HepG2 (cell line): Measurements from ENCODE around the gene TACC3. TPM values are rescaled to one million over a fixed set of nuclear protein-coding genes. Genes with fewer than 3 reads are reported as not detected.

Experiments
- CHD4 ChIP-seq: fragments of 200-600 bp; sonication (generic); IDR thresholded peaks from 2 replicates; pipeline ENCODE4 v1.7.0; 2017; ENCODE audit warnings: mild to moderate bottlenecking, low read length, borderline replicate concordance
- ERF ChIP-seq: IDR thresholded peaks from 2 replicates; pipeline ENCODE4 v1.6.1; 2018; ENCODE audit warnings: missing biosample characterization, missing genetic modification reagents
- KLF16 ChIP-seq, 2 experiments: sonication (generic) in 1 of 2; formaldehyde crosslinking in 1 of 2; IDR thresholded peaks; 2 replicates each; pipeline versions ENCODE4 v1.6.1 to v1.8.0; 2016 to 2023; ENCODE audit warnings: missing genetic modification reagents in 2 of 2, missing compliant biosample characterization in 1 of 2
- MEIS2 ChIP-seq: sonication (generic); formaldehyde crosslinking; IDR thresholded peaks from 2 replicates; pipeline ENCODE4 v1.9.0; 2021; ENCODE audit warnings: mild to moderate bottlenecking, missing genetic modification reagents
- MTF2 ChIP-seq: sonication (generic); formaldehyde crosslinking; IDR thresholded peaks from 2 replicates; pipeline ENCODE4 v1.5.0; 2020; ENCODE audit warnings: missing genetic modification reagents, borderline replicate concordance
- PITX1 ChIP-seq: sonication (generic); formaldehyde crosslinking; IDR thresholded peaks from 2 replicates; pipeline ENCODE4 v1.5.1; 2020; ENCODE audit warnings: mild to moderate bottlenecking, missing genetic modification reagents
- SMAD9 ChIP-seq: sonication (generic); formaldehyde crosslinking; IDR thresholded peaks from 2 replicates; pipeline ENCODE4 v1.5.1; 2020; ENCODE audit warnings: mild to moderate bottlenecking, missing genetic modification reagents
- SRSF1 ChIP-seq: fragments of 200-400 bp; formaldehyde crosslinking; optimal IDR thresholded peaks from 2 replicates; pipeline ENCODE3; 2017; ENCODE audit warnings: mild to moderate bottlenecking, low read depth, low read length, moderate library complexity
- TAF1 ChIP-seq: sonication (generic); formaldehyde crosslinking; IDR thresholded peaks from 2 replicates; pipeline ENCODE4 v1.4.0; 2020; ENCODE audit warnings: missing genetic modification reagents
- TBX2 ChIP-seq: sonication (generic); formaldehyde crosslinking; IDR thresholded peaks from 2 replicates; pipeline ENCODE4 v1.5.0; 2020; ENCODE audit warnings: missing genetic modification reagents, mild to moderate bottlenecking, borderline replicate concordance
- THAP11 ChIP-seq: IDR thresholded peaks from 2 replicates; pipeline ENCODE4 v1.6.1; 2016; ENCODE audit warnings: missing biosample characterization, missing genetic modification reagents
- ZFP36 ChIP-seq: fragments of 150-350 bp; IDR thresholded peaks from 2 replicates; pipeline ENCODE4 v1.6.1; 2018; ENCODE audit warnings: borderline replicate concordance, low read length, low read depth; ENCODE audit not compliant: partially characterized antibody
- ZNF367 ChIP-seq: sonication (generic); formaldehyde crosslinking; IDR thresholded peaks from 2 replicates; pipeline ENCODE4 v1.4.0; 2020; ENCODE audit warnings: missing genetic modification reagents, borderline replicate concordance
- ZNF530 ChIP-seq: sonication (generic); formaldehyde crosslinking; IDR thresholded peaks from 2 replicates; pipeline ENCODE4 v1.5.0; 2020; ENCODE audit warnings: low read depth, mild to moderate bottlenecking, missing genetic modification reagents
- ZNF549 ChIP-seq: sonication (generic); formaldehyde crosslinking; IDR thresholded peaks from 2 replicates; pipeline ENCODE4 v1.5.0; 2020; ENCODE audit warnings: missing genetic modification reagents
- ZNF83 ChIP-seq: sonication (generic); formaldehyde crosslinking; IDR thresholded peaks from 2 replicates; pipeline ENCODE4 v1.4.0; 2020; ENCODE audit warnings: missing genetic modification reagents, mild to moderate bottlenecking, borderline replicate concordance
- ZSCAN31 ChIP-seq: sonication (generic); formaldehyde crosslinking; IDR thresholded peaks from 2 replicates; pipeline ENCODE4 v1.5.0; 2020; ENCODE audit warnings: low read depth, mild to moderate bottlenecking, missing genetic modification reagents
- polyA plus RNA-seq, 8 experiments: library from polyadenylated mRNA; depleted of rRNA in 3 of 8; stranded (reverse) in 7 of 8; unstranded in 1 of 8; fragments of >200 nt; fragmentation: Illumina TruSeq in 4 of 8; extraction: Trizol in 4 of 8; gene quantifications; 2 replicates each; pipeline versions ENCODE4 v1.2.1 to v1.2.3, GENCODE V29; 2011 to 2016; ENCODE audit warnings: low read depth in 4 of 8, missing spikeins in 1 of 8, mixed read lengths in 1 of 8; ENCODE audit not compliant: insufficient read depth in 1 of 8
- total RNA-seq, 5 experiments: library from RNA; depleted of rRNA; stranded (reverse); fragments of >200 nt; fragmentation: Illumina TruSeq; extraction: Trizol; gene quantifications; 2 replicates each; pipeline ENCODE4 v1.2.3, GENCODE V29; 2016; ENCODE audit warnings: low read depth in 1 of 5
- TF ChIP-seq, protein P1 (sequence below): sonication (generic); formaldehyde crosslinking; IDR thresholded peaks from 2 replicates; pipeline ENCODE4 v1.8.1; 2023; ENCODE audit warnings: missing genetic modification reagents, inconsistent platforms, borderline replicate concordance
- TF ChIP-seq, protein P2 (sequence below): sonication (generic); formaldehyde crosslinking; IDR thresholded peaks from 2 replicates; pipeline ENCODE4 v1.8.1; 2023; ENCODE audit warnings: mild to moderate bottlenecking, missing genetic modification reagents, borderline replicate concordance
- TF ChIP-seq, protein P3 (sequence below): sonication (generic); formaldehyde crosslinking; IDR thresholded peaks from 2 replicates; pipeline ENCODE4 v1.4.0; 2020; ENCODE audit warnings: missing genetic modification reagents
- TF ChIP-seq, protein P4 (sequence below): sonication (generic); formaldehyde crosslinking; IDR thresholded peaks from 2 replicates; pipeline ENCODE4 v1.4.0; 2020; ENCODE audit warnings: missing genetic modification reagents
- TF ChIP-seq, protein P5 (sequence below): sonication (generic); formaldehyde crosslinking; IDR thresholded peaks from 2 replicates; pipeline ENCODE4 v1.8.1; 2023; ENCODE audit warnings: mild to moderate bottlenecking, missing genetic modification reagents

The TACC3 gene
- total and polyA plus RNA-seq, 2 of the 13 experiments (the other 11 are each of a cell fraction or from before 2014, with no cell fraction given): 20.3 to 21.2 TPM

DNA sequence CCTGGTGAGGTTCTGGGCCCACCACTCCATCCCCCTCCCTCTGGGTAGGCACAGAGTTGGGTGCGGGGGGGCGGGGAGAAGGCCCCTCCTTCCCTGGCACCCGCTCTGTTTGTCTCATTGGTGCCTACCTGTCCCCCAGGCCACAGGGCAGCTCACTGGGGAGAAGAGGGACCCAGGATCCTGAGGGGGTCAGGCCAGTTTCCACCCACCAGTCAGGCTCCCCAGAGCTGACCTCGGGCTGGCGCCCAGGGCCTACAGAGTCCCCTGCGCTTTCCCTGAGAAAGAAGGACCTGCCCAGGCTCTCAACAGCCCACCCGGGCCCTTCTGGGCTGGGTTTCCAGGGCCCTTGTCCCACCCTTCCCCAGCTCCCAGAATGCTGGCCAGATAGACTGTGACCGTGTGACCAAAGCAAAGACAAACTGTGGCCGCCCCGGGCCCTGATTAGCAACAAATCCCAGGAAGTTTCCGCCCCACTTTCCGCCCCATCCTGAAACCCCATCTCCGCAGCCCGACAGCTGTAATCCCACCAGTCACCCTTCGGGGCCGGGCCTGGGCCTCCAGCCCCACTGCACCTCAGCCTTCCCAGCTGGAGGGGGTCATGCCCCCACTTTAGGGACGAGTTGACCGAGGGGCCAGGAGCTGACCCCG is 38.0 kb downstream of the TACC3 start (continued):
- TF ChIP-seq, protein P1, sequence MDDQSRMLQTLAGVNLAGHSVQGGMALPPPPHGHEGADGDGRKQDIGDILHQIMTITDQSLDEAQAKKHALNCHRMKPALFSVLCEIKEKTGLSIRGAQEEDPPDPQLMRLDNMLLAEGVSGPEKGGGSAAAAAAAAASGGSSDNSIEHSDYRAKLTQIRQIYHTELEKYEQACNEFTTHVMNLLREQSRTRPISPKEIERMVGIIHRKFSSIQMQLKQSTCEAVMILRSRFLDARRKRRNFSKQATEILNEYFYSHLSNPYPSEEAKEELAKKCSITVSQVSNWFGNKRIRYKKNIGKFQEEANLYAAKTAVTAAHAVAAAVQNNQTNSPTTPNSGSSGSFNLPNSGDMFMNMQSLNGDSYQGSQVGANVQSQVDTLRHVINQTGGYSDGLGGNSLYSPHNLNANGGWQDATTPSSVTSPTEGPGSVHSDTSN (CRISPR knock-in tag): no peak
- no peak for TF ChIP-seq MEIS2 (CRISPR knock-in tag)
- peak; percentile 37; the same call in 1 of the 2 replicates for TF ChIP-seq PITX1 (CRISPR knock-in tag)
- no peak for TF ChIP-seq ZNF549
- no peak for TF ChIP-seq SMAD9 (CRISPR knock-in tag)
- TF ChIP-seq ZNF83: no peak
- TF ChIP-seq ZNF530: no peak
- TF ChIP-seq TBX2 (CRISPR knock-in tag): 0 out of 2 replicates have a peak, but pooled peaks have one; percentile 30
- TF ChIP-seq, protein P2, sequence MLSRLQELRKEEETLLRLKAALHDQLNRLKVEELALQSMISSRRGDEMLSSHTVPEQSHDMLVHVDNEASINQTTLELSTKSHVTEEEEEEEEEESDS: no peak
- TF ChIP-seq KLF16 (CRISPR knock-in tag; IDR thresholded peaks at IDR 0.05): no peak
- peak; percentile 41 for TF ChIP-seq SRSF1
- no peak for TF ChIP-seq ZNF367
- TF ChIP-seq, protein P3, sequence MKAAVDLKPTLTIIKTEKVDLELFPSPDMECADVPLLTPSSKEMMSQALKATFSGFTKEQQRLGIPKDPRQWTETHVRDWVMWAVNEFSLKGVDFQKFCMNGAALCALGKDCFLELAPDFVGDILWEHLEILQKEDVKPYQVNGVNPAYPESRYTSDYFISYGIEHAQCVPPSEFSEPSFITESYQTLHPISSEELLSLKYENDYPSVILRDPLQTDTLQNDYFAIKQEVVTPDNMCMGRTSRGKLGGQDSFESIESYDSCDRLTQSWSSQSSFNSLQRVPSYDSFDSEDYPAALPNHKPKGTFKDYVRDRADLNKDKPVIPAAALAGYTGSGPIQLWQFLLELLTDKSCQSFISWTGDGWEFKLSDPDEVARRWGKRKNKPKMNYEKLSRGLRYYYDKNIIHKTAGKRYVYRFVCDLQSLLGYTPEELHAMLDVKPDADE (CRISPR knock-in tag): no peak
- TF ChIP-seq MTF2: no peak
- TF ChIP-seq, protein P4, sequence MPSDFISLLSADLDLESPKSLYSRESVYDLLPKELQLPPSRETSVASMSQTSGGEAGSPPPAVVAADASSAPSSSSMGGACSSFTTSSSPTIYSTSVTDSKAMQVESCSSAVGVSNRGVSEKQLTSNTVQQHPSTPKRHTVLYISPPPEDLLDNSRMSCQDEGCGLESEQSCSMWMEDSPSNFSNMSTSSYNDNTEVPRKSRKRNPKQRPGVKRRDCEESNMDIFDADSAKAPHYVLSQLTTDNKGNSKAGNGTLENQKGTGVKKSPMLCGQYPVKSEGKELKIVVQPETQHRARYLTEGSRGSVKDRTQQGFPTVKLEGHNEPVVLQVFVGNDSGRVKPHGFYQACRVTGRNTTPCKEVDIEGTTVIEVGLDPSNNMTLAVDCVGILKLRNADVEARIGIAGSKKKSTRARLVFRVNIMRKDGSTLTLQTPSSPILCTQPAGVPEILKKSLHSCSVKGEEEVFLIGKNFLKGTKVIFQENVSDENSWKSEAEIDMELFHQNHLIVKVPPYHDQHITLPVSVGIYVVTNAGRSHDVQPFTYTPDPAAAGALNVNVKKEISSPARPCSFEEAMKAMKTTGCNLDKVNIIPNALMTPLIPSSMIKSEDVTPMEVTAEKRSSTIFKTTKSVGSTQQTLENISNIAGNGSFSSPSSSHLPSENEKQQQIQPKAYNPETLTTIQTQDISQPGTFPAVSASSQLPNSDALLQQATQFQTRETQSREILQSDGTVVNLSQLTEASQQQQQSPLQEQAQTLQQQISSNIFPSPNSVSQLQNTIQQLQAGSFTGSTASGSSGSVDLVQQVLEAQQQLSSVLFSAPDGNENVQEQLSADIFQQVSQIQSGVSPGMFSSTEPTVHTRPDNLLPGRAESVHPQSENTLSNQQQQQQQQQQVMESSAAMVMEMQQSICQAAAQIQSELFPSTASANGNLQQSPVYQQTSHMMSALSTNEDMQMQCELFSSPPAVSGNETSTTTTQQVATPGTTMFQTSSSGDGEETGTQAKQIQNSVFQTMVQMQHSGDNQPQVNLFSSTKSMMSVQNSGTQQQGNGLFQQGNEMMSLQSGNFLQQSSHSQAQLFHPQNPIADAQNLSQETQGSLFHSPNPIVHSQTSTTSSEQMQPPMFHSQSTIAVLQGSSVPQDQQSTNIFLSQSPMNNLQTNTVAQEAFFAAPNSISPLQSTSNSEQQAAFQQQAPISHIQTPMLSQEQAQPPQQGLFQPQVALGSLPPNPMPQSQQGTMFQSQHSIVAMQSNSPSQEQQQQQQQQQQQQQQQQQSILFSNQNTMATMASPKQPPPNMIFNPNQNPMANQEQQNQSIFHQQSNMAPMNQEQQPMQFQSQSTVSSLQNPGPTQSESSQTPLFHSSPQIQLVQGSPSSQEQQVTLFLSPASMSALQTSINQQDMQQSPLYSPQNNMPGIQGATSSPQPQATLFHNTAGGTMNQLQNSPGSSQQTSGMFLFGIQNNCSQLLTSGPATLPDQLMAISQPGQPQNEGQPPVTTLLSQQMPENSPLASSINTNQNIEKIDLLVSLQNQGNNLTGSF (CRISPR knock-in tag): no peak
- 0 out of 2 replicates have a peak, but pooled peaks have one; percentile 22 for TF ChIP-seq ZSCAN31 (CRISPR knock-in tag)
- no peak for TF ChIP-seq TAF1 (CRISPR knock-in tag)
- TF ChIP-seq, protein P5, sequence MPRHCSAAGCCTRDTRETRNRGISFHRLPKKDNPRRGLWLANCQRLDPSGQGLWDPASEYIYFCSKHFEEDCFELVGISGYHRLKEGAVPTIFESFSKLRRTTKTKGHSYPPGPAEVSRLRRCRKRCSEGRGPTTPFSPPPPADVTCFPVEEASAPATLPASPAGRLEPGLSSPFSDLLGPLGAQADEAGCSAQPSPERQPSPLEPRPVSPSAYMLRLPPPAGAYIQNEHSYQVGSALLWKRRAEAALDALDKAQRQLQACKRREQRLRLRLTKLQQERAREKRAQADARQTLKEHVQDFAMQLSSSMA (CRISPR knock-in tag): 0 out of 2 replicates have a peak, but pooled peaks have one; percentile 26
- no peak for TF ChIP-seq CHD4
- TF ChIP-seq ZFP36: no peak
- no peak for TF ChIP-seq ERF (CRISPR knock-in tag)
- no peak for TF ChIP-seq THAP11 (CRISPR knock-in tag)
